ENCODE measurements around the gene FGF6. TPM values are rescaled to one million over a fixed set of nuclear protein-coding genes. Genes with fewer than 3 reads are reported as not detected.

The FGF6 gene, protein sequence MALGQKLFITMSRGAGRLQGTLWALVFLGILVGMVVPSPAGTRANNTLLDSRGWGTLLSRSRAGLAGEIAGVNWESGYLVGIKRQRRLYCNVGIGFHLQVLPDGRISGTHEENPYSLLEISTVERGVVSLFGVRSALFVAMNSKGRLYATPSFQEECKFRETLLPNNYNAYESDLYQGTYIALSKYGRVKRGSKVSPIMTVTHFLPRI
- total RNA-seq, result not detected in 2 replicates
- not detected in 2 replicates for polyA plus RNA-seq

GRCh38 chr12:4445156-4446101 is at the start of gene FGF6:
Gene FGF6 (minus strand): TSS chr12:4445815. CDS start chr12:4445570, 245 bp downstream.
- H2AFZ ChIP-seq, result no peak within 1 kb of the TSS
- H4K20me1 ChIP-seq (ENCODE audit: insufficient read depth, poor library complexity, severe bottlenecking), result no peaks in the 10 kb centered on the region
- no peak within 1 kb of the TSS for H3K4me2 ChIP-seq
- no peak for DNase-seq (ENCODE audit: low spot score)
- H3K27ac ChIP-seq, result no peak within 1 kb of the TSS
- H3K4me1 ChIP-seq (ENCODE audit: insufficient read depth), result no peaks in the 10 kb centered on the region
- no peaks in the 10 kb centered on the region for H3K36me3 ChIP-seq (replicated peaks; ENCODE audit: insufficient read depth, low read depth)
- 92% methylated on average over 40 of the region's 42 CpGs for WGBS (ENCODE audit: low lambda C conversion rate, missing lambda C conversion rate)
- no peak within 1 kb of the TSS for H3K4me3 ChIP-seq
- no peaks in the 10 kb centered on the region for H3K9me3 ChIP-seq (ENCODE audit: low read depth)
- no peaks in the 10 kb centered on the region for H3K9me2 ChIP-seq (replicated peaks; ENCODE audit: insufficient read depth)
- peaks cover 30% of the 10 kb centered on the region for H3K27me3 ChIP-seq
- TF ChIP-seq EZH2phosphoT487 (IDR thresholded peaks at IDR 0.05; ENCODE audit: low read depth, severe bottlenecking, unreplicated experiment) (no peak), EZH2 (IDR thresholded peaks at IDR 0.05; ENCODE audit: borderline replicate concordance) (no peak), CTCF (IDR thresholded peaks at IDR 0.05; ENCODE audit: poor library complexity) (no peak)
- no peaks in the 10 kb centered on the region for H3K79me2 ChIP-seq

DNA sequence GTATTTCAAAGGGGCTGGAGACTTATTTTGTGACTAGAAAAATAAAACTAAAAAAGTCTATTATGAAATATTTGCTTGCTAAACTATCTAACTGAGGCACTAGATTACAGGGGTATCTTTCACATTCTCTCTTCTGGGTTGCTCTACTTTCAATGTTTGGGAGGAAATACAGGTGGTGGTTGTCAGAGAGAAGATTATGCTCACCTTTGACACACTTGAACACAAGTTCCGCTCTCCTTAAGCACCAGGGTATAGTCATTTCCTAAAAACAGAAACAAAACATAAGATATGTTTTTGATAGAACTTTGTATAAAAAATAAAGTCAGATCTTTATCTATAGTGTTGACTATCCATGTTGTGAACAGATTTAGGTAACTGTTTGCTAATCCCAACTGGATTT is 45.4 kb upstream of the FGF6 start:
- Histone ChIP-seq H3K27ac (no peak overlapping the region), H4K20me1 (ENCODE audit: insufficient read depth, poor library complexity, severe bottlenecking) (no peaks in the 10 kb centered on the region), H3K4me3 (no peak overlapping the region), H3K79me2 (no peaks in the 10 kb centered on the region), H3K4me1 (ENCODE audit: insufficient read depth) (no peaks in the 10 kb centered on the region), H3K9me3 (ENCODE audit: low read depth) (no peaks in the 10 kb centered on the region), H3K36me3 (replicated peaks; ENCODE audit: insufficient read depth, low read depth) (no peaks in the 10 kb centered on the region), H3K9me2 (replicated peaks; ENCODE audit: insufficient read depth) (no peaks in the 10 kb centered on the region), H3K27me3 (no peaks in the 10 kb centered on the region), H2AFZ (no peak overlapping the region), H3K4me2 (no peak overlapping the region)
- 97% methylated on average over 1 of the region's 1 CpG for WGBS (ENCODE audit: low lambda C conversion rate, missing lambda C conversion rate)
- no peak for TF ChIP-seq CTCF (IDR thresholded peaks at IDR 0.05; ENCODE audit: poor library complexity)
- no peak for DNase-seq (ENCODE audit: low spot score)

GRCh38 chr12:4489556-4489955 is 43.9 kb upstream of the FGF6 start:
- Histone ChIP-seq H3K36me3 (replicated peaks; ENCODE audit: insufficient read depth, low read depth) (no peaks in the 10 kb centered on the region), H3K4me3 (no peak overlapping the region), H3K9me3 (ENCODE audit: low read depth) (no peaks in the 10 kb centered on the region), H3K79me2 (no peaks in the 10 kb centered on the region), H4K20me1 (ENCODE audit: insufficient read depth, poor library complexity, severe bottlenecking) (no peaks in the 10 kb centered on the region), H2AFZ (no peak overlapping the region), H3K9me2 (replicated peaks; ENCODE audit: insufficient read depth) (no peaks in the 10 kb centered on the region), H3K4me2 (no peak overlapping the region), H3K27me3 (no peaks in the 10 kb centered on the region), H3K4me1 (ENCODE audit: insufficient read depth) (no peaks in the 10 kb centered on the region), H3K27ac (no peak overlapping the region)
- TF ChIP-seq EZH2 (IDR thresholded peaks at IDR 0.05; ENCODE audit: borderline replicate concordance) (no peak), EZH2phosphoT487 (IDR thresholded peaks at IDR 0.05; ENCODE audit: low read depth, severe bottlenecking, unreplicated experiment) (no peak), CTCF (IDR thresholded peaks at IDR 0.05; ENCODE audit: poor library complexity) (no peak)
- no peak for DNase-seq (ENCODE audit: low spot score)
- WGBS (ENCODE audit: low lambda C conversion rate, missing lambda C conversion rate), result 96% methylated on average over 2 of the region's 2 CpGs
